ENCODE results near the gene PTGDS.
"Not testable (repeated sequence)": the region's sequence is repeated elsewhere in the genome, so short reads cannot be mapped to it uniquely, and the experiment has no call there.

The PTGDS gene

DNA sequence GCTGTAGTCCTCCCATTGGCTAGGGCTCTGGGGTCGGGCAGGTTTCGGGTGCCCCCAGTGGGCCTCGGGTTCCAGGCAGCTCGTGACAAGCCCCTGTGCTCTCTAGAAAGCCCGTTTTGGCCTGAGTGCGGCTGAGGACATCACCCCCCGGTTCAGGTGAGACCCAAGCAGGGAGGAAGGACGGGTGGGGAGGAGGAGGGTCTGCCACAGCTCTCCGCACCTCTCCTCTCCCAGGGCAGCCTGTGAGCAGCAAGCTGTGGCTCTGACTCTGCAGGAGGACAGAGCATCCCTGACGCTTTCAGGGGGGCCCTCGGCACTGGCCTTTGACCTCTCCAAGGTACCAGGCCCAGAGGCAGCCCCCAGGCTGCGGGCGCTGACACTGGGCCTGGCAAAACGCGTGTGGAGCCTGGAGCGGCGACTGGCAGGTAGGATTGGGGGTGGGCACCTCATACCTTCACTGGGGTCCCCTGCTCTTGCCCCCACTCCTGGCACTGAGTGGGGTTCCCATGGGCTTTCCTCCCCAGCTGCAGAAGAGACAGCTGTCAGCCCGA is 15.6 kb downstream of the PTGDS start:
- DNase-seq, result no peak

DNA sequence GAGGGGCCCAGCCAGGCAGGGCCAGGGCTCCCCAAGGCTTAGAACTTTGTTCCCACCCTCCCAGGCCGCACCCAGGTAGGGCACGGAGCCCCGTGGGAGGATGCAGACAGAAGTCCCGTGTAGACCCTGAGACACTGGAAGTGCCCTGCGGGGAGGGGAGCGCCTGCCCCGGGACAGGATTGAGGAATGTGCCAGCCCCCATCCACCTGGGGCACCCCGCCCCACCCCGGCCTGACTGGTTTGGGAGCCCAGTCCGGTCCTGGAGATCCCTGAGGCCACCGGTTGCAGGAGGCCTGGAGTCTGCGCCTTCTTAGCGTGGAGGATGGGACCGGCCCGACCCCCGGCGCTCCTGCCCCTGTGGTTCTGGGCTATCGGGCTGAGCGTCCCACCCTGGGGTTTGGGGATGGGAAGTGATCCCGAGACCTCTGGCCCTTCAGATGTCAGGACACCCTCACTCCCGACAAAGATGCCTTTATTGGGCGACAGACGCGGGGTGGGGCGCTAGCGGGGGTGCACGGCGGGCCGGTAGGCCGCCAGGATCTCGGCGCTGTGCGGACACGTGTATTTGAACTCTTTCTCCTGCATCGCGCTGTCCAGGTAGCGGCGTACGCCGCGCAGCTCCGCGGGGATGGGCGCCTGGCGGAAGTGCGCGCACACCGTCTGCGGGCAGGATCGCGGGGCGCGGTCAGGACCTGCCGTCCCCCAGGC is 17.0 kb downstream of the PTGDS start:
- DNase-seq, result no peak

DNA sequence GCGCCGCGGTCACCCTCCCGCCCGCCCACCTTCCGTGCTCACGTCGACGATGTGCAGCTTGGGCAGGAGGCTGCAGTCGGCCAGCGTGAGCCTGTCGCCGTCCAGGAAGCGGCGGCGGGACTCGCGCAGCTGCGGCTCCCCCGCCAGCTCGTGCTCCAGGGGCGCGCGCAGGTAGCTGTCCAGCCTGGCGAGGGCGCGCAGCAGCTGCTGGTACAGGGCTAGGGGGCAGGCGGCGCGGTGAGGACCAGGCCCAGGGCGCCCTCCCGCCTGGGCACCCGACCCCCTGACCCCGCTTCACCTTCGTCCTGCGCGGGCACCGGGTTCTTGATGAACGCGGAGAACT is 17.6 kb downstream of the PTGDS start:
- no peak for DNase-seq

DNA sequence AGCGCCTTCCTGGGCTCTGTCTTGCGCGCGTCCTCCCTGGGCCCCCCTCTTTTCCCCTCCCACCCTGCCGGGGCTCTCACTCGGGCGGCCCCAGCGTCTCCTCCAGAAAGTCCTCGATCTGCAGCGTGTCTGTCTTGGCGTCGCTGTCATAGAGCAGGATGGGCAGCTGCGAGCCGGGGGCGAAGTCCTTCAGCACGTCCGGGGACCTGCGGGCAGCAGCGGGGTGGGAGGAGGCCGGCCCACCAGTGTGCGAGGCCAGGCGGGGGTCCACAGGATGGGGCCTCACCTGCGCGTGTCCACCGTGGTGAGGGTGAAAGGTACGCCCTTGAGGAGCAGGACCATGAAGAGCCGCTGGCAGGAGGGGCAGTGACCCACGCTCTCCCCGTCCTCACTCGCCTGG is 18.1 kb downstream of the PTGDS start:
- DNase-seq, result no peak

DNA sequence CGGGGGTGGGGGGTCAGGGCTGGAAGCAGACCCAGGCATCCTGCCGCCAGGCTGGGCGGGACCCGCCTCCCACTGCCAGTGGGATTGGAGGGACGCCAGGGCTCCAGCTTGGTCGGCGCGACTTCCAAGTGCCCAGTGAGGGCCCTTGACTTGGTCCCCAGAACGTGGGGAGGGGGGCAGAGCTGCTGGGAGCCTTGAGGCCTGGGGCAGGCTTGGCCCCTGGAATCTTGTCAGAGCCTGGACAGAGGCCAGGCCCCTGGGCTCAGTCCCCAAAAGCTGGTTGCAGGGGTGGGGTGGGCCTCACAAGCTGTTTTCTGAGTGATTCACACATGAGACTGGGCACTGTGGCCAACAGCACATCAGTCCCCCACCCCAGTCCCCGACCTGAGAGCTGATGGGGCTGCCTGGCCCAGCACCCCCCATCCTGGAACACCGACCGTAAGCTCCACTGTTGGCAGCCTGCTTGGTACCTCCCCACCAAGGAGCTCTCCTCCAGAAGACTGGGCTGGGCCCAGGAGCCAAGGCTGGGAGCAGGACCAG is 18.5 kb downstream of the PTGDS start:
- DNase-seq, result peak in 4 of 14 donors; percentile 27 to 72 (median 34)

DNA sequence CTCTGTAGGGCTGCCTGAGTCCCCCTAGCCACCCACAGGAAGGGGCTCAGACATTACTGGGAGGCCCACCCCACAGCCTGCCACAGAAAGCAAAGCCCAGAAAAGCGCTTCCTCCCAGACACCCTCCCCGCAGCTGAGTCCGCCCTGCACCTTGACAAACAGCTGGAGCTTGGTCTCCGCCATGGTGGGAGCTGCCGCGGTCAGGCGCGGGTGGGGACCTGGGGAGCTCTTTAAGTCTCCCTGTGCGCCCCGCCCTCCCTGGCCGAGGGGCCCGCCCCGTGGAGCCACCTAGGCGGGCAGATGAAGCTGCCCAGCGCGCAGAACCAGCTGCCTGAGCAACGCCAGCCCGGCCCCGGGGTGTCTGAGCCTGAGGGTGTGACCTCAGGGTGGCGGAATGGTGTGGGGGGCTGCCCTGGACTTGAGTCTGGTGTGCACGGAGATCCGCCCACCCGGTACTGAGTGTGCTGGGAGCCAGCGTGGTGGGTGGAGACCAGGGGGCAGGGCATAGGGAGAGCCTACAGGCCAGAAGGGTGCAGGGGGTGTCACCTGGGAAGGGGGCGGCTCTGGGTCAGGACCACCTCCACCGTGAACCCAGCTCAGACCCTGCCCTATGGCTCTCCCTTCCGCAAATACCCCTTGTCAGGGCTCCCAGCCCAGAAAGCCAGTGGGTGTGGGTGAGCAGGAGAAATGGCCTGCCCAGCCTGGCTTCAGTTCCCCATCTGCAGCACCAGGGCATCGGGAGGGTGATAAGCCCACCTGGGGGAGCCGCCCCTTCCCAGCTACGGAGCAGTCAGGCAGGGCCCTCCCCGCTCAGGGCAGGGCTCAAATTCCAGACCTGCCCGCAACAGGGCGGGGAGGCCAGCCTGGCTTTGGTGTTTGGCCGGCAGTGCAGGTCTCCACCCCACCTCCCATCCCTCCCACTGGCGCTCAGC is 19.3 kb downstream of the PTGDS start, which contains the start of gene CLIC3:
Gene CLIC3, minus strand, starts transcription at position 208 of the 932 bp plus-strand sequence. Its CDS starts 25 bp downstream, at position 183.
- no peak for DNase-seq

DNA sequence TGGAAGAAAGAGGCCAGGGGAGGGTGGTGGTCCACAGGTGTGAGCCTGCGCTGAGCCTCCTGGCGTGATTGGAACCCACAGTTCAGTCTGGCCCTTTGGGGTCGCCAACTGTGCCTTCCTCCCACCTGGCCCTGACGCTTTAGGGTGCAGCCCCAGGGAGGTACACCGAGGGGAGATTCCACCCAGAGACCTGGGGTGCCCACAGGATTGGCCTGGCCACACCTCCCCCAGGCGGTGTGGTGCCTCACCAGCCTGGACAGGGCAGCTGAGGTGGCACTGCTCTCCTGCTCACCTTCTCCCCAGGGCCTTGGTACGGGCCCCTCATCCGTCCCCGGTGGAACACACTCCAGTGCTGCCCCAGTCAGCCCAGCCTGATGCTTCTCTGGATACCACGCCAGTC is 20.1 kb downstream of the PTGDS start:
- DNase-seq, result no peak

DNA sequence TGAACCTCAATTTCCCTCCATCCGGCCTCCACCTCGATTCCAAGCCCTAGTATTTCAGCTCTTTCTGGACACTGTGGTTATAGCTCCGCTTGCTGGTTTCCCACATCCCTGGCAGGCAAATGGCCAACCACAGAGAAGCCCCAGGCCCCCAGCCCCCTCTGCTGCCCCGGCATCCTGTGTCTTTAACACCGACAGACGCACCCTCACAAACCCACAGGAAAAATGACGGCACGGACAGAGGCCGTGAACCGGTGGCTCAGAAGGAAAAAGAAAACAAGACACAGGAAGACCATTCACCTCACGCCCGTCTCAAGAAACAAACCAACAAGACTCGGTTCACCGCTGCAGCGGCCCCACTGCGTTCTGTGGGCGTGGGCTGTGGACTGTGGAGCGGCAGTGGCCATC is 20.5 kb downstream of the PTGDS start:
- no peak for DNase-seq

DNA sequence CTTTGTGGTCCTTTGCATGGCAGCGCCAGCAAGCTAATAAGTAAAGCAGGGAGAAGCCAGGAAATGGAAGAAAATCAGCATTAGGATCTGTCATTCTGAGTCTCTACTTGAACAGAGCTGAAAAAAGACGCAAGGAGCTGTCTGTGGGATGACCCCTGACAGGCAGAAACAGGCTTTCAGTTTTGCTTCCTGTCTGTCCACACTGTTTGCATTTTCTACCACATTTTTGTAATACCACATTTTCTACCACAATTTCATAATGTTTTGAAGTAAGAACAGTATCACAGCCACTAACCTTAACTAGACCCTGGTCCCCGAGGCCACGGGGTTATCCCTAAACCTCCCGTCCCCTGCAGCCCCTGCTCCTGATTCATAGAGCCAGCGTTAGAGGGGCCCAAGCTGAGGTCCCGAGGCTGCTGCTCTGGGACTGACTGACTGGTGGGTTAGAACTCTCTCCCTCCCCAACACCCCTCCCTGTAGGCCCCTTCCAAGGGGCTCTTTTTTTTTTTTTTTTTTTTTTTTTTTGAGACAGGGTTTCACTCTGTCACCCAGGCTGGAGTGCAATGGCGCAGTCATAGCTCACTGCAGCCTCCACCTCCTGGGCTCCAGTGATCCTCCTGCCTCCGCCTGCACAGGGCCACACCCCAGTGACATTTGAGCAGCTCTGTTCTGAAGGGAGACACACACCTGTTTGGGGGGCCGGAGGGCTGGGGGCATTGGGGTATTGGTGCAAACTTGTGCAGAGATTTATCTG is 23.1 kb downstream of the PTGDS start:
- DNase-seq, result no peak

DNA sequence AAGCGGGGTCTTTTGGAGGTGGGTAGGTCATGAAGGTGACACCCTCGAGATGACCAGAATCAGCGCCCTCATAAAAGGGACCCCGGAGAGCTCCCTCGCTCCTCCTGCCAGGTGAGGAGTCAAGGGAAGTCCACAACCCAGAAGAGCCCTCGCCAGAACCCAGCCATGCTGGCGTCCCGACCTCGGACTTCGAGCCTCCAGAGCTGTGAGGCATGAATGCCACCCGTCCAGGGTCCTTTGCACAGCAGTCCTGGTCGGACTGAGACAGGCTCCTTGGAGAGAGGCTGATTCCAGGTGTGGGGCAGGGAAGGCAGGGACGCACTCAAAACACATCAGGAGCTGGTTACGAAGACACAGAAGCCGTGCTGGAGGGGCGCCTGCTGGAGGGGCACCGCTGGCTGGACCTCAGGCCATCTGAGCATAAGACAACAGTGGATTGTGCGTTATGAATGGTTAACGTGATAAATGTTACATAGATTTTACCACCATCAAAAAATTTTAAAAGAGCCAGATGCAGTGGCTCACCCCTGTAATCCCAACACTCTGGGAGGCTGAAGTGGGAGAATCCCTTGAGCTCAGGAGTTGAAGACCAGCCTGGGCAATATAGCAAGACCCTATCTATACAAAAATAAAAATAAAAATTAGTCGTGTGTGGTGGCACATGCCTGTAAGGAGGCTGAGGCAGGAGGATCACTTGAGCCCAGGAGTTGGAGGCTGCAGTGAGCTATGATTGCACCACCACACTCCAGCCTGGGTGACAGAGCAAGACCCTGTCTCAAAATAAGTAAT is 24.7 kb downstream of the PTGDS start:
- no peak for DNase-seq

DNA sequence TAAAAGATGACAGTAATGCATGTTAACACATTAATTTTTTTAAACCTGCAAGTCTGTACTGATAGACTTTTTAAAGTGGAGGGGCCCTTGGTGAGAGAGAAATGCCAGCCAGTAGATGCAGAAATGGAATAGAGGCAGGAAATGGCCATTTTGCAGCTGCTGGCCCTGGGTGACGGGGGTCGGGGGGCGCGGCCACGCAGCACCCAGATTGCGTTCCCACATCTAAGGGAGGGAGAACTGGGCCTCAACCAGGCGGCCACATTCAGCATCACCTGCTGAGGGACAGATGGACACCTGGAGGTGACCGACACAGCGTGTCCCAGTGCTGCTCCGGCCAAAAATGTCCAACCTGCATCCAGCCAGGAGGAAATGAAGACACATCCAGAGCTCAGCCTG is 25.3 kb downstream of the PTGDS start:
- DNase-seq, result no peak

DNA sequence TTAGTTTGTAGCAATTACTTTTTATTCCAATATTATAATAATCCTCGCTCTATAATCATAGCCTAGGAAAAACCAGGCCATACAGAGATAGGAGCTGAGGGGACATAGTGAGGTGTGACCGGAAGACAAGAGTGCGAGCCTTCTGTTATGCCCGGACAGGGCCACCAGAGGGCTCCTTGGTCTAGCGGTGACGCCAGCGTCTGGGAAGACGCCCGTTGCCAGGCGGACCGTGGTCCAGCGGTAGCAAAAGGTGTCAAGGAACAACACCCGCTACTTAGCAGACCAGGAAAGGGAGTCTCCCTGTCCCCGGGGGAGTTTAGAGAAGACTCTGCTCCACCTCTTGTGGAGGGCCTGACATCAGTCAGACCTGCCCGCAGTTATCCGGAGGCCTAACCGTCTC is 27.0 kb downstream of the PTGDS start:
- DNase-seq, result not testable (repeated sequence)

DNA sequence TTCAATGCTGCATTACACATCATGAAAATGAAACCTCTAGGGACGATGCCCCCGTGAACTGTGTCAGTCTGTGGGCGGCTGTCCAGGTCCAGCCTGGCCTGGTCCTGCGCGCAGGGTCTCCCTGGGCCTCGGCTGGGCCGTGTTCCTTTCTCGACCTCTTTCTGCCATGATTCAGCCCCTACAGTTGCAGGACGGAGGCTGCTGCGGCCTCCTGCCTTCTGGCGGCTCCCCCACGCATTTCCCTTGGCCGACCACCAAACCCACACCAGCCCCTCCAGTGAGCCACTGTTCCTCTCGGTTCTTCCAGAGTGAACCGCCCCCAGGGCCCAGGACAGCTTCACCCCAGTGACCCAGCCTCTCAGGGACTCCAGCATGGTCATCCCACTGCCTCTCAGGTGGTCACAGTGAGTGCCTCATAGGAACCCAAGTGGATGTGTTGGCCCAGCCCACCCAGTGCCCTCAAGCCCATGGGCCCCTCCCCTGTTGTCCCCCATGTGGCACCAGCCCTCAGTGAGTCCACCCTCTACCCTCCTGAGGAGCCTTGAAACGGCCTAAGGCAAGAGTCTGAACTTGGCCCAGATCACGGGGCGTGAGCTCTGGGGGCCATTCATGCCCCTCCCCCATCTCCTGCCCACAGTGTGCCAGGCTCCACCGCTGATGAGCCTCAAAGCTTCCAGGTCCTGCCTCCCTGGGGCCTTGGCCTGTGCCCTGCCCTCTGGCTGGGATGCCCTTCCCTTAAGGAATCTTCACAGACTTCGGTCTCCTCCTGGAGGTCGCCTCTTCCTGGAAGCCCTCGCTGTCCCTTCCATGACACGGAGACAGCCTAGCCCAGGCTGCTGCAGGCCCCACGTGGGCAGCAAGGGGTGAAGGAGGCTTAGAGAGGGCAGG is 29.1 kb downstream of the PTGDS start:
- peak in 3 of 14 donors; percentile 12 to 56 (median 42) for DNase-seq

DNA sequence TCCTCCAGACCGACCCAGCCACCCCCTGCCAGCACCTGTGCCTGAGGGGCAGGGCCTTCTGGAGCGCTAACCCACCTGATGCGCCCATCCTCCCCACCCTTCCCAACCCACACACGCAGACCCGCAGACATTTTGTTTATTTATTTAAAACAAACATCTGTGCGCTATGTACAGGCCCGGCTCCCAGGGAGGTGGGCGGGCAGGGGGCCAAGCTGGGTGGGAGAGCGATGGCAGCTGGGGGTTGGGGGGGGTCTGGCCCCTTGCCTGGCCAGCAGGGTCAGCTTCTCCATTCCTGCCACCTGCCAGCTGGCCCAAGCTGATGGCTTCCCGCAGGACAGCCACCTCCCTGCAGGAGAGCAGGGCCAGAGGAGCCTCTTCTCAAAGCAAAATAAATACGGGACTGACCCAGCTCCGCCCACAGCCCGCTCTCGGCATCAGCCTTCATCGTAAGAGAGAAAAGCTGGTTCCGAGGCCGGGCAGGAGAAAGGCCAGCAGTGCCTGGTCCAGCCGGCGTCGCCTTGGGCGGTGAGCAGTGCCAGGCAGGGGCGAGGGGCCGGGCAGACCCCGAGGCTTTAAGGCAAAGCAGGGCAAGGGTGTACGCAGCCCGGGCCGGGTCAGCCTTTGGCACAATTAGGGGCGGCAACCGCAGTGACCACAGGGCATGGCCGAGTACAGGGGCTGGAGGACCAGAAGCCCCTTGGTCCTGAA is 30.0 kb downstream of the PTGDS start:
- DNase-seq, result no peak

DNA sequence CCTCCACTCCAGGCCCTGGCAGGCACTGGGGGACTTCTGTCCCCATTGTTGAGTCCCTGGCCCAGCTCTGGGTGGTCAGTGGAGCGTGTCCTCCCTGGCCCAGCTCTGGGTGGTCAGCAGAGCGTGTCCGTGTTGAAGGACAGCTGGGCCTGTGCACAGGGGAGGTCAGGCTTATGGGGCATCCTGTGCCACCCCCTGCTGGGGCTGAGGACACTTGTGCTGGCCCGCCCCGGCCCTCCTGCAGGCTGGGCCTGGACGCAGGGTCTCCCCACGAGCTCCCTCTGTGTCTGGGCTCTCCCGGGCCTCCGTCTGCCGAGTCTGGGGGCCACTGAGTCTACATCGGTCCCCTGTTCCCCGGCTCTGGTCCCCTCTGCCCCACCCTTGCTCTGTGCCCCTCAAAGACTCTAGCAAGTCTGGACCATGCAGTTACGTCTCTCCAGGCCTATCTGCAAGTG is 30.5 kb downstream of the PTGDS start:
- no peak for DNase-seq

DNA sequence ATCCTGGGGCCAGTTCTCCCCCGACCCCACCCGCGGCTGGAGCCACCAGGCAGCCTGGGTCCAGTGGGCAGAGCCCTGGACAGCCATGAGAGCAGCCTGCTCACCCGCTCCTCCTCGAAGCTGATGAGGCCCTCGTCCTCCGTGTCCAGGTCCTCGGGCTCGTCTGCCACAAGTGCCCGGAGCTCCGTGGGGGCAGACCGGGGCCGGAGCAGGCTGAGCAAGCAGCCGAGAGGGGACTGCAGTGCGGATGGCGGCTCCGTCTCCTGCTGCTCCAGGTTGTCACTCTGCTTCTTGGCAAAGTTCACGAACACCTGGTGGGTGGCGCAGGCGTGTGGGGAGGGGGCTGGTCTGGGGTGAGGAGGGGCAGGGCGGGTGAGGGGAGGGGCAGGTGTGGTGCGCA is 31.0 kb downstream of the PTGDS start:
- DNase-seq, result no peak

DNA sequence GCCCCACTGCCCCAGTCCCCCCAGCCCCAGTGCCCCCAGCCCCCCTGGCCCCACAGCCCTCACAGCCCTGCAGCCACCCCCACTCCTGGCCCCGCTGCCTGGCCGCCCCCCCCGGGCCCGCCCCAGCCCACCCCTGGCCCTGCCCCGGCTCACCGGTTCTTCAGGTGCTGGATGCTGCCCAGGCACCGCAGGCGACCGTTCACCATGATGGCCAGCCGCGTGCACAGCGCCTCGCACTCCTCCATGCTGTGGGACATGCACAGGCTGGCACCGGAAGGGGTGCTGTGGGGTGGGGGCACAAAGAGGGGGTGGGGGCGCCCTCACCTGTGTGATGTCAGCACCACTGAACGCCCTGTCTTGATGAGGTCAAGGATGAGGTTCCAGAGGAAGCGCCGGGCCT is 31.9 kb downstream of the PTGDS start:
- no peak for DNase-seq

DNA sequence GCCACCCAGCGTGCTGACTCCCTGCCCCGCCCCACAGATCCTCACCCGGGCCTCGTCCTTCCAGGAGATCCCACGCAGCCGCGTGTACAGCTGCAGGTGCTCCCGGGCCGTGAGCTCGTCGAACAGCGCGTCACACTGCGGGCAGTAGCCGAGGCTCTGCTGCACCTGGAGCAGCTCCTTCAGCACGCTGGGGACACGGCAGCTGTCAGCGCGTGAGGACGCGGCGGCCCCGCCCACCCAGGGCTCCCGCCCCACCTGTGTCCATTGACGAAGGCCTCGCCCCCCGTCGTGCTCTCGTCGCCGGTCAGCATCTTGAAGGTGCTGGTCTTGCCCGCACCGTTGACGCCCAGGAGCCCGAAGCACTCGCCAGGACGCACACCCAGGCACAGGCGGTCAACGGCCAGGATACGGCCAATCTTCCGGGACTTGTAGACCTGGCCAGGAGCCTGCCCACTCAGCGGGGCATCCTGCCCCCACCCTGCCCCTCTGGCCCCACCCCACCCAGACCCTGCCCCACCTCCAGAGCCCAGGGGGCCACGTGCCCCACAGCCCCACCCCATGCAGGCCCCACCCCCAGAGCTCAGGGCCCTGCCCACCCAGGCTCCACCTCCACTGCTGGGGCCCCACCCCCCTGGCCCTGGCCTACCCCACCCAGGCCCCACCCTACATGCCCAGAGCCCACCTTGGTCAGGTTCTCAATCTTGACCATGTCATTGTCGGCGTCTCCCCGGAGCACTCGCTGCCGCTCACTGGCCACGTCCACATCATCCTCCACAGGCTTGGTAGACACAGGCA is 32.8 kb downstream of the PTGDS start:
- DNase-seq, result no peak

DNA sequence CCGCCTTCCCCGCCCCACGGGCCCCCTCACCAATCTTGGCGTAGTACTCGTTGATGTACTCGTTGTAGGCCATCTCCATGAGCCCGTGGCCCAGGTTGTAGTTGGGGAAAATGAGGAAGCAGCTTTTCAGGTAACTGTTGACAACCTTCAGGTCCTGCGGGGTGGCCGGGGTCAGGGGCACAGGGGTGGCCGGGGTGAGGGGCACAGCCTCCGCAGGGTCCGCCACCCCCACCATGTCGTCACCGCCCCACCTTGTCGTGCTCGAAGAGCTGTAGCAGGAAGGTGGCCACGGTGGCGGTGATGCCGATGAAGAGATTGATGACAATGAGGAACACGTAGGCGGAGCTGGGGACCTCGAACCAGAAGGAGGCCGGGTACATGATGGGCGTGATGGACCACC is 33.9 kb downstream of the PTGDS start:
- DNase-seq, result no peak

Measured in C1 segment of cervical spinal cord (tissue), 14 donors.